NCI-H460 (cell line): Measurements from ENCODE around the gene SLCO4C1. TPM values are rescaled to one million over a fixed set of nuclear protein-coding genes. Genes with fewer than 3 reads are reported as not detected.
A peak's percentile ranks its signal among the peaks of the same experiment; 100 is the strongest.

Experiments used
- DNase-seq: peaks from one replicate; pipeline ENCODE4 v3.0.0-alpha.2; 2016; ENCODE audit warnings: low read depth; ENCODE audit errors: extremely low read depth
- total RNA-seq: library from RNA; depleted of rRNA; stranded (reverse); fragments of >200 nt; shearing (Covaris generic); gene quantifications from 2 replicates; pipeline ENCODE4 v1.2.3, GENCODE V29; 2014

Gene SLCO4C1
- total RNA-seq, 1 experiment from 2014 or later = 0.05 TPM

DNA sequence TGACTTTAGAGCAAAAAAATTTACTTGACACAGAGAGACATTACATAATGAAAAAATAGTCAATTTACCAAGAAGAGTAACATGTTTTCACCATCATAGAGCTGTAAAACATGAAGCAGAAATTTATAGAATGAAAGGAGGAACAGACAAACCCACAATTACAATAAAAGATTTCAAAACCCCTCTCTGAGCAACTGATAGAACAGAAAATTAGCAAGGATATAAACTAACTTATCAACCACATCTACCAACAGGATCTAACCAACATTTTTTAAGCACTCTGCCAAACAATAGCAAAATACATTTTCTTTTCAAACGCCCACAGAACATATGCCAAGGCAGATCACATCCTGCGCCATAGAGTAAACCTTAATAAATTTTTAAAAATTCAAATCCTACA lies 17.9 kb downstream of the SLCO4C1 start:
- DNase-seq = no peak

- DNase-seq = no peak
These were observed 18.9 kb downstream of the SLCO4C1 start for GRCh38 chr5:102277144-102277543.

DNA sequence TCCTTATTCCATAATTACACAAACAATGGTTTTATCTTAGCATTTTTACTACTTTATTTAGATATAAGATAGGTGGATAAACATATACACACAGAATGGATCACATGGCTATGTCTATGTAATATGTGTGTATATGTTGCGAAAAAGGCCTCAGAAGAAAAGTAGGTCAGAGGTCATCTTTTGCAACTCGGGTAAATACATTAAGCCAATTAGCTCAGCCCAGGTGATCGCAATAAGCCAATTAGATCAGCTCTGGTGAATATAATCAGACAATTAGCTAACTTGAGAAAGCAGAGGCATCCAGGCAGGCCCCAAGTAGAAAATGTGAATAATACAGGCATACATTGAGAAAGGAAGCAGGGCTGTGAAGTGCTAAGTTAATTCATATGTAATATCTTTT lies 24.3 kb downstream of the SLCO4C1 start:
- DNase-seq = no peak

DNA sequence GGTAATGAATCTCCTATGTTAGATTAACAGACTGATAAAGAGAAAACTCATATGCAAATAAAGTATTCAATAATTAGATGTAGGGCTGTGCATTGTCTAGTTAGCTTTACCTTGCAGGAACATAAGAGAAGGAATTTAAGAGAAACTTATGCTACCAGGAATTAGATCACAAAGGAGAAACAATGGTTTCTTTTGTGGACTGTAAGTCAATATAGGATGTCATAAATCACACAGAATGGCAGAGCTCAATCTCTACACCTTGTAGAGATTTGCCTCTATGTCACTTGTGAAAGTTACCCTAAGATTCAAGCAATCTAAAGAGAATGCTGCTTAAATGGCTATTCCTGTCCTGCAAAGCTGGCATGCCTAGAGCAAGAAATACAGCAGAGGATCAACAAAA lies 26.0 kb downstream of the SLCO4C1 start:
- no peak for DNase-seq

- DNase-seq = no peak
These were observed 33.4 kb downstream of the SLCO4C1 start for GRCh38 chr5:102262688-102263087.

DNA sequence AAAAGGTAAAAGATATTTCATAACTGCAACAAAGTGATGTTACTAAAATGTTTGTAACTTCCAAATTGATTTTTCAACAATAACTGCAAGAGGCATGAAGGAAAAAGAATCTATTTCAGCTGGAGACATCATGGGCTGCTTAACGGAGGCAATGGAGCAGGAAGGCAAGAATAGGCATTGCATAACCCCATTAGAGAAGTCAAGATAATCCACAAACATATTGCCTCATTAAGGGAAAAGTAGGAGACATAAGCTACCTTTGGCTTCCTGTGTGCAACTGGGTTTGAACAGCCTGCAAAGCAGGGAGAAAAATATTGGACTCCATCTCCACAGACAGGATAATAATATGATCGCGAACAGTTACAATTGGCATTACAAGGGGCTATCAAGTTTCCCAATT lies 46.7 kb downstream of the SLCO4C1 start:
- DNase-seq = no peak

GRCh38 chr5:102243213-102243612 lies 52.9 kb downstream of the SLCO4C1 start:
- DNase-seq = no peak

- DNase-seq = no peak
These were observed 54.2 kb downstream of the SLCO4C1 start for GRCh38 chr5:102241809-102242421.

DNA sequence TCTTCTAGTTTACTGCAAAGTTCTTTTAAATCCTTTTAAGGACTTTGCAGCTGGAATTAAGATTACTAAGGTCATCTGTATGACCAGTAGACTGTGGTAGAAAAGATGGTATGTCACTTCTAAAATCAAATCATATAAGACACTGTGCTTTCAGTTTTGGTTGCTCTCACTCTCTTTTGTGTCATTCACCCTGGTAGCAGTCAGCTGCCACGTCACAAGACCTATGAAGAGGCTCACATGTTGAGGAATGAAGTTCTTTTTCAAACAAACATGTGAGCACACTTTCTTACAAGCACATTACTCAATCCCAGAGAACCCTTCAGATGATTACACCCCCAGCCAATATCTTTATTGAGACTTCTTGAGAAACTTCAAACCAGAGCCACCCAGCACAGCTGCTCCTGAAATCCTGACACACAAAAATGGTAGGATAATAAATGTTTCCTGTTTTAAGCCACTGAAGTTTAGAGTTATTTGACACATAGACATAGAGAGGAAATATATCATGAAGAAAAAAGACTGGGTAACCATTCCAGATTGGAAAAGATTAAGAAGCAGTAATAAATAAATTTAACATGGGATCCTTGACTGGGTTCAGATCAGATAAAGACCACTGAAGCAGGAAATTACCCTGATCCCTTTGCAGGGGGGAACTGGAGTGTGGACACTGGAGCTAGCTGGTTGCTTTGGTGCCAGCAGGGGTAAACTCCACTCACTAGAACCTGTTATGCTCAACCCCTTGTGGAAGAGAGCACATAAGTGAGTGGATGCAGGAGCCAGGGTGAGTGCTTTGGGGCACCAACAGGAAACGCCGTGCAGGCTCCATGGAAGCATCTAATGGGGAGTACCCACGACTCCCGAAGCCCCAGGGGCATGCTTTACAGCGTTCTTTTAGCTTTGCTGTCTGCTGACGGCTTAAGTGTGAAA lies 64.1 kb downstream of the SLCO4C1 start:
- no peak for DNase-seq

GRCh38 chr5:102229685-102230084 lies 66.4 kb downstream of the SLCO4C1 start:
- DNase-seq = no peak

- no peak for DNase-seq
These were observed 69.8 kb downstream of the SLCO4C1 start for GRCh38 chr5:102226321-102226720.

- peak; percentile 57 for DNase-seq
These were observed 72.3 kb downstream of the SLCO4C1 start for GRCh38 chr5:102223542-102224477.

GRCh38 chr5:102222772-102223171 lies 73.3 kb downstream of the SLCO4C1 start:
- DNase-seq = no peak

DNA sequence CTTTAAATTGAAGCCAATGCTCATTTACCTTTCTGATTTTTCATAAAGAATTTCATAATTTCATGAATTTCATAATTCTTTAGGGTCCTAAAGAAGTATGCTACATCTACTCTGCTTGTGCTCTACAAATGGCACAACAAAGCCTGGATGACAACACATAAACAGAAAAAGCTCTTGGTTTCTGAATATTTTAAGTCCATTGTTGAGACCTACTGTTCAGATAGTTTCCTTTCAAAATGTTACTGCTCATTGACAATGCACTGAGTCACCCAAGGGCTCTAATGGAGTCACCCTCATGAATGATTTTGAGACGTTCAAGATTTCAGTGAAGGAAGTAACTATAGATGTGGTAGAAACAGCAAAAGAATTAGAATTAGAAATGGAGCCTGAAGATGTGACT lies 74.1 kb downstream of the SLCO4C1 start:
- no peak for DNase-seq

DNA sequence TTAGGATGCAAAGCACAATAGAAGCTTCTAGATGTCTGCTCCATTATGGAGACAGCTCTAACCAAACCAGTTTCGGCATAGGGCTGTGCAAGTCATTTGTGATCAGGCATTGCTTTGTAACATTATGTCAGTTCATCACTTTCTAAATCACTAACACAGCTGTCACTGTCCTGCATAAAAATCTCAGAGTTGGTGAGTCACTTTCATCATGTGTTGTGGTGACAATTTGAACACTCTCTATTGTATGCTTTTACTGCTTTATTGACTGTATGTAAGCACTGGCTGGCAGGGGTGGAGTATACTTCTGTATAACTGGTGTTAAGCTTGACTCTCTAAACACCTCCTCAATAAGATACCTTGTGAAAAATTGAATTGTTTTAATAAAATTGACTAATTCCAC lies 77.9 kb downstream of the SLCO4C1 start:
- DNase-seq = no peak

- no peak for DNase-seq
These were observed 79.4 kb downstream of the SLCO4C1 start for GRCh38 chr5:102216678-102217077.

GRCh38 chr5:102211165-102211564 lies 84.9 kb downstream of the SLCO4C1 start:
- DNase-seq = no peak

GRCh38 chr5:102200861-102201260 lies 95.2 kb downstream of the SLCO4C1 start:
- DNase-seq = no peak

DNA sequence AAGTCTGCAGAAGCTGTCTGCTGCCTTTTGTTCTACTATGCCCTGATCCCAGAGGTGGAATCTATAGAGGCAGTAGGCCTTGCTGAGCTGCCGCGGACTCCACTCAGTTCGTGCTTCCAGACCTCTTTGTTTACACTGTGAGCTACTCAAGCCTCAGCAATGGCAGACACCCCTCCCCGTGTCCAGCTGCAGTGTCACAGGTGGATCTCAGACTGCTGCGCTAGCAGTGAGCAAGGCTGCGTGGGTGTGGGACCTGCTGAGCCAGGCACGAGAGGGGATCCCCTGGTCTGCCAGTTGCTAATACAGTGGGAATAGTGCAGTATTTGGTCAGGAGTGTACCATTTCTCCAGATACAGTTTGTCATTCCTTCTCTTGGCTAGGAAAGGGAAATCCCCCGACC lies 99.6 kb downstream of the SLCO4C1 start:
- DNase-seq = no peak
